ENCODE results near the gene SSBP4.

The SSBP4 gene

DNA sequence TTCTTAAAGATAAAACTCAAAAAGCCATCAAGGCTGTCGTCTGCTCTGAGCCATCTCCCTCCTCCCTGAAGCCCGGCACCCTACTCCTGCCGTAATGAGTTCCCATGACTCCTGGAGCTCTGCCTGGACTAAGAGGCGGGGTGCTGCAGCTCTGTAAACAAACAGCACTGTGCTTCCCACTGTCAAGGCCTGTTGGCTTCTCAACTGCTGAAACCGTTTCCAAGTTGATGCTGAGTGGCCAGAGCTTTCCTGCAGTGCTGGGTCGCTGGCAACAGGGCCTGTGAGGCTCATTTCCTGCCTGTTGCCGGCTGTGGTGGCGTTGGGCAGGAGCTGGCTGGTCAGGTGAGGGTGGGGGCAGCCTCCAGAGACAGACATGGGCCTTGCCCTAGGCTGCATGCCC, 45.4 kb downstream of the SSBP4 start:
- no peak for DNase-seq (ENCODE audit: low read depth in 4 of 4, low spot score in 1 of 4)

DNA sequence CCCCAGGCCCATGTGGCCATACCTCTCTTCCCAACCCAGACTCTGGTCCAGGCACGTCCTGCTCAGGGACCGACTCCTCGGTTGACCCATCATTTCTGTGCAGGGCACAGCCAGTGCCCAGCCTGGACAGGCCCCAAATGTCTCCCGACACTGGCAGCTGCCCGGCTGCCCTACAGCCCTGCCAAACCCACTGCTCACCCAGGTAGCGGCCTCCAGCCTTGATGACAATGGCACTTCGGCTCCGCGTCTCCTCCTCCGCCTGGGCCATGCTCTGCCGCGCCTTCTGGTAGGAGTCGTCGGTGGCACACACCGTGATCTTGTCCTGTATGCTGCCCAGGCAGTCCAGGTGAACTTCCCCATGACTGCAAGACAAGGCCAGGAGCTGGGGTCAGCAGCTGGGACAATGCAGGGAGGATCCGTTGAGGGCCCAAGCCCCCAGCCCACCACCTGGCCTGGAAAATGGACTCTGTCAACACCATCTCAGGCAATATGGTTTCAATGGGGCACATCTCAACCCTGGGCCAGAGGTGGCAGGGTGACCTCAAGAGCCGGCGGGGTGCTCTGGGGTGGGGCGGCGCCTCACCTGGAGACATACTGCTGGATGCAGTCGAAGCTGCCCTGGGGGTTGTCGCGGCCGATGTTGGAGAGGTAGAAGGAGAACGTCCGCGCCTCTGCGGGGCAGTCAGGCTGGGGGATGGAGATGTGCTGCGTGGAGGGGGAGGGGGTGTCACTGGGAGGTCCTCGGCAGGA, 46.2 kb downstream of the SSBP4 start:
- no peak for DNase-seq (ENCODE audit: low read depth in 4 of 4, low spot score in 1 of 4)

- DNase-seq (ENCODE audit: low read depth in 4 of 4, low spot score in 1 of 4), result no peak
Observed at GRCh38 chr19:18465964-18466339, 46.8 kb downstream of the SSBP4 start.

DNA sequence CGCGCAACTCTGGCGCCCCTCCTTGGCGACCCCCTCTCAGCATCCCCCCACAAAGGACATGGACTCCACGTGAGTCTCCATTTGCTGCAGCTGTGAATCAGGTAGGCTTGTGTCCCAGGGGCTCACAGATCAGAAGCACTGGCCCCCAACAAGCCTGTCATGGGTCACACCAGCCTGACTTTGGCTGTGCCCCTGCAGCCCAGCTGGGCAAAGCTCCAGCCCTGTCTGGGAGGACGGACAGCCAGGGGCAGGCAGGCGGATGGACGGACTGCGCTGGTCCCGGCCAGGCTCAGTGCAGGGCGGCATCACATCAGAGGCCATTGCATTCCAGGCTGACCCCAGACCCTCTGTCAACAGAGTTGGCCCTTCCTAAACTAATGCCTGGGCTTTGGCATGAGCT, 47.2 kb downstream of the SSBP4 start:
- DNase-seq (ENCODE audit: low read depth in 4 of 4, low spot score in 1 of 4), result no peak

DNA sequence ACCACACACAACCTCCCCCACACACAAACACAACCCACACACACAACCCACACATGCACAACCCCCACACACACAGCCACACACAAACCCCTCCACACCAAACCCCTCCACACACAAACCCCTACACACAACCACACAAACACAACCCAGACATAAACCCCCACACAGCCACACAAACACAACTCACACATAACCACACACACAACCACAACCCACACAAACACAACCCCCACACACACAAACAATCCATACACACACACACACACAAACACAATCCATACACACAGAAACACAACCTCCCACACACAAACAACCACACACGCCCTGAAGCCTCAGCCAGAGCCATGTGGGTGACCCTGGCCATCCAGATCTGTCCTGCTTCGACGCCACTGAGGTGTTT, 48.8 kb downstream of the SSBP4 start:
- DNase-seq (ENCODE audit: low read depth in 4 of 4, low spot score in 1 of 4), result no peak

DNA sequence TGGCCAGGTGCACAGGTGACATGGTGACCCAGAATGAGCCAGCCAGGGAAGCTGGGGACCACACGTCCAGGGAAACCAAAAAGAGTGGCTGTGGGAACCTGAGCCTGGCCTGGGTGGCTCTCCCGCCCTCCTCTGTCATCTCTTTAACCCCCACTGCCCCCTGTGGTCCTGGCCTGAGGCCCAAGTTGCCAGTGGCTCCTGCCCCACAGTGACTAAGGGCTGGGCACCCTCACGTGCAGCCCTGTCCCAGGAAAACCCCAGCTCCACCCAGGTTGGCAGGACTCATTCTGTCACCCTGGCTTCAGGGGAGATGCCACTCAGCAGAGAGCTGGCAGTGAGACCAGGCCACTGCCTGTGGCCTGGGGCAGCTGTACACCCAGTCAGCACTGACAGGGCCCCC, 49.3 kb downstream of the SSBP4 start:
- no peak for DNase-seq (ENCODE audit: low read depth in 4 of 4, low spot score in 1 of 4)

DNA sequence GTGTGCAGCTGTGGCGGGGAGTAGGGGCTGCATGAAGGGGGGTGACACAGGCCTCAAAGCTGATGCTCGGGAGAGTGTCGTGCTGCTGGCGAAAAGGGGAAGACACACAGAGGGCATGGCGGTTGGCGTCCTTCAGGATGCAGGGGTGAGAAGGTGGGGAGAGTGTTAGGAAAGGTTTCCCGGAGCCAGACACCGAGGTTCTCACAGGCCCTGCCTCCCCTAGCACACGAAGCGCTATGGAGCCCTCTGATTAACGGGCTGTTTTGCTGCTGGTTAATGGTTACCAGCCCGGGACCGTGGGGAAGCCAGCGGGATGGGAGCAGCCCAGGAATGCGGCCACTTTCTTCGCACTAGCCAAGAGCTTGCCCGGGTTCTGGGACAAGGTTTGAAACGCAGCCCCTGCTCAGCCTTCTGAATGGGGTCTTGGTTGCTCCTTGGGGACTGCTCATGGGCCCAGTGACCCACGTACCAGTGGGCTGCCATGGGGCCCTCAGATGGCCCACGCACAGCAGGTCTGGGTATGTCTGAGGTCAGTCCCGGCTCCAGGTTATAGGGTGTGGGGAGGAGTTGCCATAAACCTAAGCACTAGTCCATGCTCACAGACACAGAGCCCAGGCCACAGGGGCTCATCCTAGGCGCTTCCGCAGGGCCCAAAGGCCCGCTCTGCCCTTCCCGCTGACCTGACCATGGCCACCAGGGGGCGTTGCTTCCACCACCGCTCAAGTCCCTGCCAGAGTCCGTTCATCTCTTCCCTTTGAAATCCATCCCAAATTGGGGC, 50.1 kb downstream of the SSBP4 start:
- peak; percentile 46 to 54 (median 48) for DNase-seq (ENCODE audit: low read depth in 4 of 4, low spot score in 1 of 4)

GRCh38 chr19:18470787-18471186, 51.6 kb downstream of the SSBP4 start:
- DNase-seq (ENCODE audit: low read depth in 4 of 4, low spot score in 1 of 4), result no peak

DNA sequence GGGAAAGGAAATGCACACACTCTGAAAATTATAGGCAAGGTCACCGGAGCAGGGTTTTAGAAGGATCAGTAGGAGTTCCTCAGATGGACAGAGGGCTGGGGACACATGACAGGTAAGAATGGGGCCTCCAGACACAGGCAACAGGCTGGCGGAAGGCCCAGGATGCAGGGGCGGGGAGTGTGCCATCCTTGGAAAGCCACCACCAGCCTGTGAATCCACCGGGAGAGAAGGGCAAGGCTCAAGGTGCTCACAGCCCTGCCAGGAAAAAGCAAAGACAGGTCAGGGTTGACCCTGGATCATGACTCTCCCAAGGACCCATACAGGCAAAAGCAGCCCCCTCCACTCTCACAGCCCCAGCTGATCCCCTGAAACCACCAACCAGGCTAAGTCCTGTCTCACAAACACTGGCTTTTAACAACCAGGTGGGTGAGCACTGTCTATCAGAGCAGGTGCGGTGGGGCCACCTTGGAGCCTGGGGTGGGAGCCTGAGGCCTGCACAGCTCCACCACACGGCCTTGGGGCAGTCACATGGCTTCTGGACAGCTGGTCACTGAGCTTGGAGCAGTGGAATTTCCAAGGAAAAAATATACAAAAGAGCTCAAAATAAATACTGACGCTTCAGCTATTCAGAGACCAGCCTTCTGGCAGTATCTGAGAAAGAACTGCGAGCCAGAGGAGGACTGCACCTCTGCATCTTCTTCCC, 54.0 kb downstream of the SSBP4 start:
- no peak for DNase-seq (ENCODE audit: low read depth in 4 of 4, low spot score in 1 of 4)

- DNase-seq (ENCODE audit: low read depth in 4 of 4, low spot score in 1 of 4), result no peak
Observed at GRCh38 chr19:18473706-18474087, 54.5 kb downstream of the SSBP4 start.

DNA sequence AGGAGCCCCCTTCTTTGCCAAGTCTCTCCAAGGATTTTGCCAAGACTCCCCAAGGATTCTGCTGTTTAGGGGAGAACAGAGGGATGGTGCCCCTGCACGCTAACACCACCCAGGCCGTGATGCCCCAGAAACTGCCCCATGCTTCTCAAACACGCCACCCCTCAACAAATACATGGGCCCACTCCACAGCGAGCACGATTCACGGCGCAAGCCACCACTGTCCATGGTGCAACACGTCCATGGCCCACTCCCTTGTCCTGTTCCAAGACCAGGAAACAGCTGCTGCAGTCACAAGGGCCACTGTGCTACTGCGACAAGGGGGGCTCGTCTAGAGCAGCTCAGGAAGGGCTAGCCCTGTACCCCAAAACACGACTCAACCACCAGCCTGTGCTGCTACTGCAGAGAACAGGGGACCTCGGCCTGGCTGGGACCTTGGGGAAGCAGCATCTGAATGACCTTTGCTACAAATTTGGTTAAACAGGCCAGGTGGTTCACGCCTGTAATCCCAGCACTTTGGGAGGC, 55.2 kb downstream of the SSBP4 start:
- no peak for DNase-seq (ENCODE audit: low read depth in 4 of 4, low spot score in 1 of 4)

GRCh38 chr19:18475004-18475453, 55.8 kb downstream of the SSBP4 start:
- no peak for DNase-seq (ENCODE audit: low read depth in 4 of 4, low spot score in 1 of 4)

DNA sequence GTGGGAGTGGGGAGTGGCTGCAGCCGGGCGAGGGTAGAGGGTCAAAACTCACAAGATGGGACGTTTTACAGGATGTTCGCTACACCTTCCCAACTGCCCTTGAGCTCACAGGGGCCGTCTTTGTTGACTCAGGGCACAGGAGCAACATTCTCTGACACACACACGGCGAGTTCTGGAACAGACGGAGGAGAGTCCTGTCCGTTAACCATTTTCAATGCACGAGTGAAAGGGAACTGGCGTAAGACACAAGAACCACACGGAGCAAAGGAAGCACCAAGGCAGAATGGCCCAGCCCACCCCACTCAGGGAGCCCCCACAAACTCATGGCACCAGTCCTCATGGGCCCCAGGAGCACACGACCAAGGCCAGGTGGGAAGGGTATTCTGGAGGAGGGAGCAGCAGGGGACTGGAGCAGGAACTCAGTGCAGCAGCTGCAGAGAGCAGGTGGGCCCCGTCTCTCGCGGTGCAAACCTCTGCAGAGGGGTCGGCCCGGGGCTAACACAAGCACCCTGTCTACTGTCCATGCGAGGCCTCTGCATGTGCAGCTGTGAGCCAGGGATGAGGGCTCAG, 56.6 kb downstream of the SSBP4 start:
- DNase-seq (ENCODE audit: low read depth in 4 of 4, low spot score in 1 of 4), result no peak

DNA sequence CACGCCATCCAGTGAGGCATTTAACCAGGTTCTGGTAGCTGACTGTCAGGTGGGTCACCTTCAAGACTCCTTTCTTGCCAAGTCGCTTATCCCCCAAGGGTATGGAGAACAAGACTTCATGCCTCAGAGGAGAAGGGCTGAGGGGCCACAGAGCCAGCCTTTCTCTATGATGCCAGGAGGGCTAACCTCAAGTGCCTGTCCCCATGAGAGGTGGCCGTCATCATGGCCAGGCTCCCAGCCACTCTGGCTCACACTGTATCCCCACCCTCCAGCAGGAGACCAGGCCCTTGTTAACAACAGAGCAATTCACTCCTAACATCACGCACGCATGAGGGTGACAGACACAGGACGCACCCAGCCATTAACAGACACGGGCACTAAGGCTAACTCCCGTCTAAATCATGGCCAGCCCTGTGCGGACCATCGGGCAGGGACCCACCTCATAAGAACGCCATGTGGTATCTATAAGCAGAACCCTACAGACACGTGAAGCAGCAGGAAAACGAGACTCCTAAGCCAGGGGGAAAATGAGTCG, 57.4 kb downstream of the SSBP4 start:
- DNase-seq (ENCODE audit: low read depth in 4 of 4, low spot score in 1 of 4), result no peak

GRCh38 chr19:18477042-18477779, 58.0 kb downstream of the SSBP4 start:
- no peak for DNase-seq (ENCODE audit: low read depth in 4 of 4, low spot score in 1 of 4)

- no peak for DNase-seq (ENCODE audit: low read depth in 4 of 4, low spot score in 1 of 4)
Observed at GRCh38 chr19:18477974-18478373, 58.8 kb downstream of the SSBP4 start.

- DNase-seq (ENCODE audit: low read depth in 4 of 4, low spot score in 1 of 4), result peak in 2 of 4 experiments; percentile 36 to 70
Observed at GRCh38 chr19:18478545-18479311, 59.5 kb downstream of the SSBP4 start.

DNA sequence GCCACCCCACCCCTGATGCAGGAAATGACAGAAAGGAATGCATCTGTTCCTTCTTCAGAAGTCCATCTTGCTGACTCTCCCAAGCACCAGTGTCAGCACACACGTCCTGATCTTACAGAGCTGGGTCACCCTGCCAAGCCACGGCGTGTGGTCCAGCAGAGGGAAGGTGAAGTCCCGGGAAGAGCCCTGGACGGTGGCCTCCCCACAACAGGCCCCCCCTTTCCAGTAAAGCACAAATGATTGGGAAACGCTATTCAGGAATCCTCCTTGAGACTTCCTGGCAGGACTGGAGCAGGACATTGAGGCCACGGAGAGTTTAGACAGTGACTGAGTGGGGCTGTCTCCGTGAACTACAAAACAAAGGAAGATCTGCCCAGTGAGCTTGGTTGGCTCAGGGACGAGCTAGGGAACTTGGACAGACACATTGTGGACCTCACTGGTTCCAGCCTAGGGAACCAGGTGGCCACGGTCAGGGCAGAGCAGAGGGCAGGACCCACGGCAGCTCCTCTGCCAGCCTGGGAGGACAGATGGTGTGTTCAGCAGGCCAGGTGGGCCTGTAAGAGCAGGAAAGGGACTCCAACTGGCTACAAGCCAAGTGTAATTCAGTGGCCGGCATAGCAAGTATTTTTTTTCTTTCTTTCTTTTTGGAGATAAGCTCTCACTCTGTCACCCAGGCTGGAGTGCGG, 61.0 kb downstream of the SSBP4 start:
- no peak for DNase-seq (ENCODE audit: low read depth in 4 of 4, low spot score in 1 of 4)

Data from stimulated activated CD4-positive, alpha-beta T cell treated with anti-CD3 and anti-CD28 coated beads, Interleukin-1b, Interleukin-23, amount 100 ng/mL, for 24 hours (primary cell).